HPDE6-E6E7 (cell line): ENCODE data around the gene INO80.

ENCODE experiments used
- DNase-seq: peaks from one replicate; pipeline ENCODE4 v3.0.0; 2011; ENCODE audit warnings: missing footprints; ENCODE audit errors: extremely low spot score

The INO80 gene

GRCh38 chr15:41048397-41048796, 67.7 kb downstream of the INO80 start:
- DNase-seq = no peak

- DNase-seq = no peak
These were observed 68.6 kb downstream of the INO80 start for GRCh38 chr15:41047474-41047873.

- DNase-seq = no peak
These were observed 72.7 kb downstream of the INO80 start for GRCh38 chr15:41043276-41043951.

- DNase-seq = no peak
These were observed 73.2 kb downstream of the INO80 start for GRCh38 chr15:41042851-41043250.

GRCh38 chr15:41039121-41039520, 77.0 kb downstream of the INO80 start:
- DNase-seq = no peak

GRCh38 chr15:41032079-41032328, 84.1 kb downstream of the INO80 start:
- DNase-seq = no peak

GRCh38 chr15:41031232-41032078, 84.6 kb downstream of the INO80 start:
- no peak for DNase-seq

GRCh38 chr15:41028853-41029252, 87.2 kb downstream of the INO80 start:
- no peak for DNase-seq

- no peak for DNase-seq
These were observed 90.7 kb downstream of the INO80 start for GRCh38 chr15:41025393-41025792.

- DNase-seq = no peak
These were observed 91.2 kb downstream of the INO80 start for GRCh38 chr15:41024885-41025284.

- DNase-seq = no peak
These were observed 91.9 kb downstream of the INO80 start for GRCh38 chr15:41024131-41024530.

GRCh38 chr15:41022487-41023090, 93.5 kb downstream of the INO80 start:
- DNase-seq = peak; percentile 31

- no peak for DNase-seq
These were observed 95.3 kb downstream of the INO80 start for GRCh38 chr15:41020829-41021228.

GRCh38 chr15:41020311-41020710, 95.8 kb downstream of the INO80 start:
- no peak for DNase-seq

GRCh38 chr15:41019174-41019573, 96.9 kb downstream of the INO80 start:
- no peak for DNase-seq

GRCh38 chr15:41018534-41018933, 97.5 kb downstream of the INO80 start:
- DNase-seq = peak; percentile 26

- no peak for DNase-seq
These were observed 98.9 kb downstream of the INO80 start for GRCh38 chr15:41017066-41017735.

GRCh38 chr15:41013691-41014414, 102.2 kb downstream of the INO80 start:
- no peak for DNase-seq

GRCh38 chr15:41011055-41011815, 104.8 kb downstream of the INO80 start:
- DNase-seq = no peak

GRCh38 chr15:41010345-41010744, 105.7 kb downstream of the INO80 start:
- DNase-seq = no peak

GRCh38 chr15:41006479-41006878, 109.6 kb downstream of the INO80 start:
- no peak for DNase-seq
